Esophagus muscularis mucosa (tissue), 3 donors: Measurements from ENCODE around the gene KCNB1.

Experiments used
- CTCF ChIP-seq, 3 experiments: fragments of 200-600 bp in 2 of 3; fragments of 450-650 bp in 1 of 3; sonication (generic) in 2 of 3; IDR thresholded peaks; one replicate each; pipeline ENCODE4 v1.5.1; 2017 to 2019; ENCODE audit warnings: antibody characterized with exemption in 3 of 3, mild to moderate bottlenecking in 2 of 3, moderate library complexity in 1 of 3
- POLR2A ChIP-seq: fragments of 450-650 bp; IDR thresholded peaks from one replicate; pipeline ENCODE4 v1.6.1; 2017; ENCODE audit warnings: antibody characterized with exemption, moderate library complexity, mild to moderate bottlenecking, low read depth

- no peak for TF ChIP-seq POLR2A
- TF ChIP-seq CTCF (IDR thresholded peaks at IDR 0.05) = no peak
Measured at GRCh38 chr20:49517805-49518100, 35.3 kb upstream of the KCNB1 start.
